GM12801 (cell line): ENCODE measurements around the gene SFT2D3.

ENCODE experiments used
- TF ChIP-seq, protein P1 (sequence below): IDR thresholded peaks from one replicate; pipeline ENCODE4 v1.5.1; 2011; ENCODE audit warnings: control low read depth; ENCODE audit not compliant: insufficient read length; ENCODE audit errors: extremely low read depth

SFT2D3 gene

GRCh38 chr2:127719301-127720218, 18.3 kb downstream of the SFT2D3 start:
- TF ChIP-seq, protein P1, sequence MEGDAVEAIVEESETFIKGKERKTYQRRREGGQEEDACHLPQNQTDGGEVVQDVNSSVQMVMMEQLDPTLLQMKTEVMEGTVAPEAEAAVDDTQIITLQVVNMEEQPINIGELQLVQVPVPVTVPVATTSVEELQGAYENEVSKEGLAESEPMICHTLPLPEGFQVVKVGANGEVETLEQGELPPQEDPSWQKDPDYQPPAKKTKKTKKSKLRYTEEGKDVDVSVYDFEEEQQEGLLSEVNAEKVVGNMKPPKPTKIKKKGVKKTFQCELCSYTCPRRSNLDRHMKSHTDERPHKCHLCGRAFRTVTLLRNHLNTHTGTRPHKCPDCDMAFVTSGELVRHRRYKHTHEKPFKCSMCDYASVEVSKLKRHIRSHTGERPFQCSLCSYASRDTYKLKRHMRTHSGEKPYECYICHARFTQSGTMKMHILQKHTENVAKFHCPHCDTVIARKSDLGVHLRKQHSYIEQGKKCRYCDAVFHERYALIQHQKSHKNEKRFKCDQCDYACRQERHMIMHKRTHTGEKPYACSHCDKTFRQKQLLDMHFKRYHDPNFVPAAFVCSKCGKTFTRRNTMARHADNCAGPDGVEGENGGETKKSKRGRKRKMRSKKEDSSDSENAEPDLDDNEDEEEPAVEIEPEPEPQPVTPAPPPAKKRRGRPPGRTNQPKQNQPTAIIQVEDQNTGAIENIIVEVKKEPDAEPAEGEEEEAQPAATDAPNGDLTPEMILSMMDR: no peak

- TF ChIP-seq, protein P1: no peak
These were observed 20.1 kb downstream of the SFT2D3 start for GRCh38 chr2:127721311-127721977.

DNA sequence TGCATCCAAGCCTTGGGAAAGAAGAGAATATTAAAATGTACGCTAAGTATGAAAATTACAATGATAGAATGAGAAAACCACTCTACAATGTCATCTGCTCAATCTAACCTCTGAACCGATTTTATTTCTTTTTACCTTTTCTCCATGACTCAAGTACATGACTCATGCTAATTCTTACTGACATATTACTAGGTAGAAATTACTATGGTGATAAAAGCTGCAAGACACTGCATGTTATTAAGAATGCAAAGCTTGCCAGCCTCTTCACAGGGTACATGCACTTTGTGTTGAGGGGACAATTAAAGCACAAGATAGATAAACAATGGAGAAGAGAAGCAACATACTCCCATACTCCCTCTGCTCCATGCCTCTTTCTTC, 20.7 kb downstream of the SFT2D3 start:
- TF ChIP-seq, protein P1: no peak

DNA sequence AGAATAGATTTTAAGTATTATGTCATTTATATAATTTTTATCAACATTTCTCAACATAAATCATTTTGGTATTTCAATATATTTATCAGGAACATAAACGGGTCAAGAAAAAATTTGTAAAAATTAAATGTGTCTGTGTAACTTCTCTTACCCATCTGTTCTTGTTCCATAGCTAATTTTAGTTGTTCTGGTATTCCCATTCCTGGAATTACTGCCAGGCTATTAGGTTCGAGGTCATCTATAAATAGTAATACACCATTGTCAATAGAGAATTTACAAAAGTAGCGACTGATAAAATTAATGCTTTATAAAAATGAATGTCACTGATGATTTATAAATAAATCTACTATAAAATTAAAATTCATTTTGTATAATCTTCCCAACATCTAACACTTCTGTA, 21.5 kb downstream of the SFT2D3 start:
- TF ChIP-seq, protein P1: no peak

GRCh38 chr2:127726158-127726880, 25.0 kb downstream of the SFT2D3 start:
- TF ChIP-seq, protein P1: no peak

DNA sequence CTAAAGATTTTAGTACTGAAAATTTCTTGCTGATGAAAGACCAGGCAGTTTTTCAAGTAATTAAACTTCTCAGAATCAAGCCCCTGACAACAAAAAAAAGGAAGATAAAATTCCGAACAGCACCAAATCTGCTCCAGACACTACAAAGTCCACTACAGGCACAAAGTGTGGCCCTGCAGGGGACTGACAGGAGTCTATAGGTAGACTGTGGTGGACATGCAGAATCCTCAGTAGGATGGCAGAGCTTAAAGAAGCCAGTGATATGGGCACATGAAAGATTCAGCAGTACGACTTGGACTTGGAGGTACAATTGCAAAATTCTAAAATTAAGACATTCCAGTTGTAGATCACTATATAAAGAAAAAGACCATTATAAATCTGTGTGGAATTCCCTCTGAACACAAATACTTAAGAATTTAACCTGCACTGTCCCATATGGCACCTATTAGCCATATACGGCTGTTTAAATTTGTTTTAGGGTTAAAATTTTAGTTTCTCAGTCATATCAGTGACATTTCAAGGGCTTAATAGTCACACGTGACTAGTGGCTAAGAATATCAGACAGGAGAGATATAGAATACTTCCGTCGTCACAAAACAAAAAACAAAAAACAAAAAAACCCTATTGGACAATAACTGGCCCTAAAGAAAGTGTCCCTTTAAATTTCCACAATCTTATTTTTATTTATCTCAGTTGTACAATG, 32.0 kb downstream of the SFT2D3 start:
- TF ChIP-seq, protein P1: no peak
